Osteoblast (primary cell): ENCODE results near the gene KLF4. TPM values are rescaled to one million over a fixed set of nuclear protein-coding genes. Genes with fewer than 3 reads are reported as not detected.
A peak's percentile ranks its signal among the peaks of the same experiment; 100 is the strongest.
"Not testable (repeated sequence)": the region's sequence is repeated elsewhere in the genome, so short reads cannot be mapped to it uniquely, and the experiment has no call there.

Source experiments
- DNase-seq: peaks from one replicate; pipeline ENCODE4 v3.0.0; 2011; ENCODE audit warnings: low spot score, mixed read lengths; ENCODE audit not compliant: insufficient read length; ENCODE audit errors: missing footprints
- H2AFZ ChIP-seq: 2 replicates; pipeline ENCODE4 v1.6.0; 2011; ENCODE audit warnings: mild to moderate bottlenecking, low read length
- H3K27ac ChIP-seq: 2 replicates; pipeline ENCODE4 v1.5.1; 2011; ENCODE audit warnings: mild to moderate bottlenecking, low read depth, low read length, moderate library complexity
- H3K27me3 ChIP-seq: 2 replicates; pipeline ENCODE4 v1.6.0; 2012; ENCODE audit warnings: mild to moderate bottlenecking, control low read depth, inconsistent platforms, low read length, moderate library complexity; ENCODE audit not compliant: insufficient read depth
- H3K36me3 ChIP-seq: 2 replicates; pipeline ENCODE4 v1.5.1; 2011; ENCODE audit warnings: mild to moderate bottlenecking, low read length, control low read depth, moderate library complexity; ENCODE audit not compliant: insufficient read depth
- H3K4me1 ChIP-seq: 2 replicates; pipeline ENCODE4 v1.5.1; 2011; ENCODE audit warnings: mild to moderate bottlenecking, low read length, control low read depth, moderate library complexity; ENCODE audit not compliant: insufficient read depth
- H3K4me2 ChIP-seq: 2 replicates; pipeline ENCODE4 v1.6.0; 2011; ENCODE audit warnings: mild to moderate bottlenecking, low read length; ENCODE audit not compliant: insufficient read depth
- H3K4me3 ChIP-seq: fragments of 200-600 bp; sonication (generic); 3 replicates; pipeline ENCODE4 v1.5.1; 2012; ENCODE audit warnings: mild to moderate bottlenecking, low read length, inconsistent platforms; ENCODE audit not compliant: insufficient read depth
- H3K79me2 ChIP-seq: 2 replicates; pipeline ENCODE4 v1.6.0; 2012; ENCODE audit warnings: mild to moderate bottlenecking, low read length, control low read depth, inconsistent platforms; ENCODE audit not compliant: insufficient read depth
- H3K9me3 ChIP-seq: 2 replicates; pipeline ENCODE4 v1.5.1; 2011; ENCODE audit warnings: low read depth, low read length, control low read depth
- H4K20me1 ChIP-seq: 2 replicates; pipeline ENCODE4 v1.6.0; 2012; ENCODE audit warnings: mild to moderate bottlenecking, low read length, control low read depth; ENCODE audit not compliant: insufficient read depth
- CTCF ChIP-seq: IDR thresholded peaks from 2 replicates; pipeline ENCODE4 v1.5.1; 2011; ENCODE audit warnings: mild to moderate bottlenecking, low read depth, low read length, moderate library complexity; ENCODE audit errors: extremely low read depth
- total RNA-seq: library from RNA; depleted of rRNA; stranded (reverse); fragments of >200 nt; gene quantifications from 2 replicates; pipeline ENCODE4 v1.2.3, GENCODE V29; 2012

The KLF4 gene
- total RNA-seq, 1 donor = 34.7 TPM

- Histone ChIP-seq H3K4me2 (no peak overlapping the region), H3K9me3 (no peaks in the 10 kb centered on the region), H2AFZ (no peak overlapping the region), H3K79me2 (no peaks in the 10 kb centered on the region), H3K27ac (no peak overlapping the region), H3K36me3 (no peaks in the 10 kb centered on the region), H3K4me3 (no peak overlapping the region), H4K20me1 (no peaks in the 10 kb centered on the region), H3K4me1 (no peaks in the 10 kb centered on the region), H3K27me3 (no peaks in the 10 kb centered on the region)
- TF ChIP-seq CTCF = no peak
- no peak for DNase-seq
These were observed 24.0 kb upstream of the KLF4 start for GRCh38 chr9:107513464-107514100.

GRCh38 chr9:107504585-107505455 lies 15.3 kb upstream of the KLF4 start:
- Histone ChIP-seq H3K9me3 (no peaks in the 10 kb centered on the region), H2AFZ (peak overlapping the region; percentile 89), H3K27ac (peak overlapping the region; percentile 81), H4K20me1 (no peaks in the 10 kb centered on the region), H3K4me2 (peak overlapping the region; percentile 75), H3K4me3 (no peak overlapping the region), H3K79me2 (no peaks in the 10 kb centered on the region), H3K27me3 (no peaks in the 10 kb centered on the region), H3K36me3 (no peaks in the 10 kb centered on the region), H3K4me1 (peaks cover 14% of the 10 kb centered on the region)
- DNase-seq = peak; percentile 97
- no peak for TF ChIP-seq CTCF

- Histone ChIP-seq H4K20me1 (no peaks in the 10 kb centered on the region), H3K9me3 (no peaks in the 10 kb centered on the region), H3K79me2 (no peaks in the 10 kb centered on the region), H3K4me3 (no peak overlapping the region), H3K27me3 (no peaks in the 10 kb centered on the region), H3K36me3 (no peaks in the 10 kb centered on the region), H3K4me2 (no peak overlapping the region), H2AFZ (no peak overlapping the region), H3K4me1 (peaks cover 14% of the 10 kb centered on the region), H3K27ac (no peak overlapping the region)
- TF ChIP-seq CTCF = no peak
- DNase-seq = no peak
These were observed 12.9 kb upstream of the KLF4 start for GRCh38 chr9:107502464-107502863.

GRCh38 chr9:107500421-107501200 lies 11.0 kb upstream of the KLF4 start:
- not testable (repeated sequence) for H3K27ac ChIP-seq, H3K4me3 ChIP-seq, H3K9me3 ChIP-seq, H4K20me1 ChIP-seq, H3K4me2 ChIP-seq, H3K27me3 ChIP-seq, H3K36me3 ChIP-seq, H2AFZ ChIP-seq, H3K79me2 ChIP-seq
- peak; percentile 87 for DNase-seq
- peaks cover 14% of the 10 kb centered on the region for H3K4me1 ChIP-seq
